ENCODE measurements around the gene MPPED2.

GRCh38 chr11:30462421-30462820, 123.7 kb downstream of the MPPED2 start:
- no peak for TF ChIP-seq POLR2A (IDR thresholded peaks at IDR 0.05; ENCODE audit: low read depth, low read length)
- no peak for TF ChIP-seq POLR2AphosphoS5 (IDR thresholded peaks at IDR 0.05; ENCODE audit: low read depth, low read length)
- no peak for TF ChIP-seq TAF1 (IDR thresholded peaks at IDR 0.05; ENCODE audit: borderline replicate concordance, low read depth, low read length)

Data from GM12892 (cell line).